GM12801 (cell line): Measurements from ENCODE around the gene ASPG.

ENCODE experiments used
- TF ChIP-seq, protein P1 (sequence below): IDR thresholded peaks from one replicate; pipeline ENCODE4 v1.5.1; 2011; ENCODE audit warnings: control low read depth; ENCODE audit not compliant: insufficient read length; ENCODE audit errors: extremely low read depth

The ASPG gene

DNA sequence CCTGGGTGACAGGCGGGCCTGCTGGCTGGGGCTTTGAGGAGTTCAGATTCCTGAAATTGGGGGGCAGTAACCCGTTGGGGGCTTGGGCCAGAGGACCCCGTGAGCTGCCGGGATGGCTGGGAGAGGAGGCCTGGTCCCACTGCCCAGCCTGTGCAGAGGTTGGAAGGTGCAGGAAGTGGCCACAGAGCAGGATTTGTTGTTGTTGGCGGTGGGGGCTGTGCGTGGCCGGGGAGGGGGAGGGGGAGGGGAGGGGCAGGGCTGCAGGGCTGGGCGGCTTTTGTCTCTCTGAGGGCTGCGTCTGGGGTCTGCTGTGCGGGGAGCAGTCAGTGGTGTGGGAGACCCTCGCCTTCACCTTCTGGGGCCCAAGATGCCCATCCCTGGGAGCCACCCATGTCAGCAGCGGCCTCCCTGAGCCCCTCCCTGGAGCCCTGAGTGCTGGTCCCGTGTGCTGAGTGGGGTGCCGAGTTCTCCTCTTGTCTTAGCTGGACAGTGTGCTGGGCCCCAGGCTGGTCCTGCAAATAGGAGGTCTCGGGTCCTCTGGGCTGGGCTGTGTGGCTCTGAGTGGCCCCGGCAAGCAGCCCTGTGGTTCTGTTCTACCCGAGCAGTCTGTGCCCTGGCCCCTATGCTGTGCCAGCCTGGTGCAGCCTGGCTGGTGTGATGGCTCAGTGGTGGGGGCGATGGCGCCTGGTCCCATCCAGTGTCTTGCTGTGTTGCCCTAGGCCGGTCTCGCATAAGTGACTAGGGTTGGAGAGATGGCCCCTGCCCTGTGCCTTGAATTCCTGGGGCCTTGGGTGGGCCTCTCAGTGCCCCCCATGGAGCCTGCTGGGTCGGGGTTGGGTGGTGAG is 63.2 kb downstream of the ASPG start:
- TF ChIP-seq, protein P1, sequence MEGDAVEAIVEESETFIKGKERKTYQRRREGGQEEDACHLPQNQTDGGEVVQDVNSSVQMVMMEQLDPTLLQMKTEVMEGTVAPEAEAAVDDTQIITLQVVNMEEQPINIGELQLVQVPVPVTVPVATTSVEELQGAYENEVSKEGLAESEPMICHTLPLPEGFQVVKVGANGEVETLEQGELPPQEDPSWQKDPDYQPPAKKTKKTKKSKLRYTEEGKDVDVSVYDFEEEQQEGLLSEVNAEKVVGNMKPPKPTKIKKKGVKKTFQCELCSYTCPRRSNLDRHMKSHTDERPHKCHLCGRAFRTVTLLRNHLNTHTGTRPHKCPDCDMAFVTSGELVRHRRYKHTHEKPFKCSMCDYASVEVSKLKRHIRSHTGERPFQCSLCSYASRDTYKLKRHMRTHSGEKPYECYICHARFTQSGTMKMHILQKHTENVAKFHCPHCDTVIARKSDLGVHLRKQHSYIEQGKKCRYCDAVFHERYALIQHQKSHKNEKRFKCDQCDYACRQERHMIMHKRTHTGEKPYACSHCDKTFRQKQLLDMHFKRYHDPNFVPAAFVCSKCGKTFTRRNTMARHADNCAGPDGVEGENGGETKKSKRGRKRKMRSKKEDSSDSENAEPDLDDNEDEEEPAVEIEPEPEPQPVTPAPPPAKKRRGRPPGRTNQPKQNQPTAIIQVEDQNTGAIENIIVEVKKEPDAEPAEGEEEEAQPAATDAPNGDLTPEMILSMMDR = no peak

DNA sequence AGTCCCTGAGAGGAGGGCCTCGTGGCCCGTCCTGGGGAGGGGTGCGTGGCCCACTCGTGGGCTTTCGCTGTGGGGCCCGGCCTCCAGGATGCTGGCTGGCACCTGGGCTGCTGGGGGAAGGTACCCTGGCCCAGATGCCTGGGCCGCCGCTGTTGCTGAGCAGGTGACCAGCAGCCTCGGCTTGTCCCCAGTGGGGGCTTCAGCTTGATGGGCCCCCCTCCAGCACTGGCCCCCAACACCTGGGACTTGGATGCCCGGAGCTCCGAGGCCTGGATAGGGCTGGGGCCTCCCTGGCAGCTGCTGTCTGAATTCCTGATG is 63.7 kb downstream of the ASPG start:
- TF ChIP-seq, protein P1 = no peak

DNA sequence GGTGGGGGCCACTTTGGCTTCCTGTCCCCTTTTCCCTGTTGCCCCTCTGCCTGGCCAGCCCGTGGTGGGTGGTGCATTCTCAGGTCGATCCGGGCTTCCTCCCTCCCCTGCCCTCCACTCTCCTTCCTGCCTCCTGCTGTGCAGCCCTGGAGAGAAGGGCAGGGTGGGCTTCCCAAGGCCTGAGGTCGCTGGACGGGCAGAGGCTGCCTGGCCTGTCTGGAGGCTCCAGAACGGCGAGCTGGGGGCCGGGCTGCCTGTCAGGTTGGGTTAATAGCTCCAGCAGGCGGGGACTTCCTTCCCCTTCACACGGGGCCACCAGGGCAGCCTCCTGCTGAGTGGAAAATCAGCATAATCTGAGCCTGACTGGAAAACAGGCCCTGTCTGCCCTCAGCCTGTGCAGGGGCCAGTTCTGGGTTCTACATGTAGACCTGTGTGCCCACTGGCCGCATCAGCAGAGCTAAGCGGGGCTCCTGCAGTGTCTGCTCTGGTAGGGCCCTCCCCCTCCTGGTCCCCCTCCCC is 64.2 kb downstream of the ASPG start:
- TF ChIP-seq, protein P1 = no peak

DNA sequence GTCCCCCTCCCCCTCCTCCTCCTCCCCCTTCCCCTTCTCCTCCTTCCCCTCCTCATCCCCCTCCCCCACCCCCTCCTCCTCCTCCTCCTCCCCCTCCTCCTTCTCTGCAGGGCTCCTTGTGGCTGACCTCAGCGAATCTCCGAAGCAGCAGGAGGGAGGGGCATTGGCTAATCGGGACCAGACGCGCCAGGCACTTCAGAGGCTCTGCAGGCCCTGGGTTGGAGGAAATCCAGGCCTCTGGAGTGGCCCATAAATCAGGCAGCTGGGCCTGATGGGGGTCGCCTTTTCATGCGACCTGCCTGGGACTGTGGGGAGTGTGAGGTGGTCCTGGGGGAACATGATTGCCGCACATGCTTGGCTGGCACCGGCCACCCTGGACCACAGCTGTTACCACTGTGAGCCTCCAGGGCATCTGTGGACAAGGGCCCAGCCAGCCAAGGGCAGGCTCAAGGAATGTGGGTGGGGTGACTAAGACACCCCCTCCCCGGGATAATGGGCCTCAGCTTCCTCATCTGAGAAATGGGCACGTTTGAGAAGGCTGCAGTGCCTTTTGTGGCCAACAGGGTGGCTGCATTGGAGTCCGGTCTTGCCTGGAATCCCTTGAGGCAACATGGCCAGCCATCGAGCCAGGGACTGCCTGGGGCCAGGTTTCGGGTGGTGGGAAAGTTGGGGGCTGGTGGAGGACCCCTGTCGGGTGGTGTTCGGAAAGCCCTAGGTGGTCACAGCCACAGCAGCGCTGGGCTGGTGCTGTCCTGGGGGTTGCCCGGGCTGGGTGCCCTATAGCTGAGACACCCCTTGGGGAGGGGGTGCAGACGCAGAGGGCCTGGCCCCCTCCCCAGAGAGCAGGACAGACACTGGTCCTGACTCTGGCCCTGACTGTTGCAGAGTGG is 64.9 kb downstream of the ASPG start:
- TF ChIP-seq, protein P1 = no peak

DNA sequence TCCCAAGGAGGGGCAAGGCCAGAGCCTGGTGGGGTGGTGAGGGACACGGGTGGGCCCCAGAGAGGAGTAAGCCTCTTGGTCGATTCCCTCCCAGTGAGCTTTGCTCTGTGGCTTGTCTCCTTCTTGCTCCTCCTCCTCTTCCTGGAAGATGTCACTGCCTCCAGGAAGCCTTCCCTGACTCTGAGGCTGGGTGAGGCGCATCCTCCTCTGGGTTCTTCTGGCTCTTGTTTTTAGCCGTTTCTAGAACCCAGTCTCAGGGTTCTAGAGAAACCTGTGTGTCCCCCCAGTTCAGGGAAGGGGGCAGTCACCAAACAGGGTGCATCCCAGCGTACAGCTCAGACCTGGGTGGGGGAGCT is 65.5 kb downstream of the ASPG start:
- TF ChIP-seq, protein P1 = no peak

DNA sequence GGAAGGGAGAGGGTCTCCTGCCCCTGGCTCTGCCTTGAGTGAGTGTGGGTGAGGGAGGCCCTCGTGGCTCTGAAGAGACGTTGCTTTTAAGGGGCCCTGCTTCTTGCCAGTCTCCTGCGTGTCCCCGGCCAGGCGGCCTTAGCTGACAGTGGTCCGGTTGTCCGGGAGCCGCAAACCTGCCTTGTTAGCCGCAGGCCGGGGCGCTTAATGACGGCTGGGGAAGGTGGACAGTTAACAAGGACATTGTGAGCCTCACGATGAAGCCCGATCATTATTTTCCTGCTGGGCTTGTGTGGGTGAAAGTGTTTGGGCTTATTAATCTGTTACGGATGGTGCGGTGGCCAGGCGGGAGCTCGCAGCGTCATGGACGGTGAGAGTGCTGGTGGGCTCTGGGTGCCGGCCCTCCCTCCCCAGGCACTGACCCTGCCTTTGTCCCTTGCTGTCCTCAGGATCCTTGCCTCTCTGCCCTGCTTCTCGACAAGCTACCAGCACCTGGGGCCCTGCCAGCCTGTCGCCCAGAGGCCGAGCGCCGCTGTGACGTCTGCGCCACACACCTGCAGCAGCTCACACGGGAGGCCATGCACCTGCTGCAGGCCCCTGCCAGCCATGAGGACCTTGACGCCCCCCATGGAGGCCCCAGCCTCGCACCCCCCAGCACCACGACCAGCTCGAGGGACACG is 66.2 kb downstream of the ASPG start:
- TF ChIP-seq, protein P1 = no peak

DNA sequence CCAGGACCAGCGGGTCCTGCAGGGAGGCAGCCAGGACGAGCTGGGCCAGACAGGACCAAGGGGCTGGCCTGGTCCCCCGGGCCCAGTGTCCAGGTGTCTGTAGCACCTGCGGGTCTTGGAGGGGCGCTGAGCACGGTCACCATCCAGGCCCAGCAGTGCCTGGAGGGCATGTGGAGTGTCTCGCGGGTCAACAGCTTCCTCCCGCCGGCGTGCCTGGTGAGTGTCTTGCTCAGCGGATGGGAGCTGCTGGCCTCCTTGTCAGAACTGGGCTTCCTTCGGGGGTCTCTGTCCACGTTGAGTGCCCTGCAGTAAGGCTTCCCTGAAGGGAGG is 66.7 kb downstream of the ASPG start:
- TF ChIP-seq, protein P1 = no peak
